K562 (cell line): Measurements from ENCODE around the gene RASSF10.

Source experiments
- ESRRA ChIP-seq: fragments of 450-650 bp; IDR thresholded peaks from 2 replicates; pipeline ENCODE4 v1.6.1; 2014; ENCODE audit warnings: low read depth, mild to moderate bottlenecking, moderate library complexity, borderline replicate concordance
- KLF16 ChIP-seq: IDR thresholded peaks from 2 replicates; pipeline ENCODE4 v1.6.1; 2016; ENCODE audit warnings: antibody characterized with exemption
- MYC ChIP-seq, 2 experiments: fragments of 250-450 bp in 1 of 2; sonication (Bioruptor Pico) in 1 of 2; IDR thresholded peaks; 2 replicates each; pipeline versions ENCODE4 v1.5.1 to v1.6.1; 2012 to 2021; ENCODE audit warnings: low read depth in 2 of 2, borderline replicate concordance in 1 of 2, improper control_type of control experiment in 1 of 2, low read length in 1 of 2, mild to moderate bottlenecking in 1 of 2, moderate library complexity in 1 of 2
- TF ChIP-seq, protein P1 (sequence below), 3 experiments: IDR thresholded peaks in 2 of 3; conservative IDR thresholded peaks in 1 of 3; 2 replicates each; pipeline ENCODE4 v1.5.1; 2011 to 2012; ENCODE audit warnings: low read length in 3 of 3, mild to moderate bottlenecking in 3 of 3, control low read depth in 2 of 3, improper control_type of control experiment in 1 of 3, inconsistent platforms in 1 of 3, low read depth in 1 of 3, mixed read lengths in 1 of 3, moderate library complexity in 1 of 3; ENCODE audit not compliant: insufficient read depth in 2 of 3

DNA sequence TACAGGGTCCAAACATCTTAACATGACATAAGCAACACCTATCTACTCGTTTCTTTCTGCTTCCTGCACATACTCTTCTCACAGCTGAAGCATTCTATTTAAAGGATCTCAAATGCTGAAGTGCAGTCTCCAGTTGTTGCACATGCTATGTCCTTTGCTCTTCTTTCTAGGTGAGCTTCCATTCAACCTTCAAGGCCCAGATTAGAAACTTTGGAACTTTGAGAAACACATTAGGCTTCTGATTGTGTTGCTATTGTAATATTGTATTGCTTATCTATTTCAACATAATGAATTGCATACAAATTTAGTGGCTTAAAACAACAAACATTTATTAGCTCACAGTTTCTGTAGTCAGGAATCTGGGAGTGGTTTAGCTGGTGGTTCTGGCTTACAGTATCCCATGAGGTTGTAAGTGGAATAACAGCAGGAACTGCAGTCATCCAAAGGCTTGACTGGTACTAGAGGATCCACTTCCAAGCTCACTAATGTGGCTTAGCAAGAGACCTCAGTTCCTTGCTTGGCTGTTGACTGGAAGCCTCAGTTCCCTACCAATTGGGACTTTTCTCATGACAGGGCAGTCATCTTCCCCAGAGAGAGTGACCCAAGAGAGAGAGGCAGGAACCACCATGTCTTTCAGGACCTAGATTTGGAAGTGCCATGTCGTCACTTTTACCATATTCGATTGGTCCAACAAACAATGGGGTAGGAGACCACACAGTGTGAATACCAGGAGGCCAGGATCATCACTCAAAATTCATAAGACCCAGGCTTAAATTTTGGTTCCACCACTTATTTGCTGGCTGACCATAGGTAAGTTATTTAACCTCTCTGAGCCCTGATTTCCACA, 27.2 kb upstream of the RASSF10 start:
- TF ChIP-seq, protein P1, sequence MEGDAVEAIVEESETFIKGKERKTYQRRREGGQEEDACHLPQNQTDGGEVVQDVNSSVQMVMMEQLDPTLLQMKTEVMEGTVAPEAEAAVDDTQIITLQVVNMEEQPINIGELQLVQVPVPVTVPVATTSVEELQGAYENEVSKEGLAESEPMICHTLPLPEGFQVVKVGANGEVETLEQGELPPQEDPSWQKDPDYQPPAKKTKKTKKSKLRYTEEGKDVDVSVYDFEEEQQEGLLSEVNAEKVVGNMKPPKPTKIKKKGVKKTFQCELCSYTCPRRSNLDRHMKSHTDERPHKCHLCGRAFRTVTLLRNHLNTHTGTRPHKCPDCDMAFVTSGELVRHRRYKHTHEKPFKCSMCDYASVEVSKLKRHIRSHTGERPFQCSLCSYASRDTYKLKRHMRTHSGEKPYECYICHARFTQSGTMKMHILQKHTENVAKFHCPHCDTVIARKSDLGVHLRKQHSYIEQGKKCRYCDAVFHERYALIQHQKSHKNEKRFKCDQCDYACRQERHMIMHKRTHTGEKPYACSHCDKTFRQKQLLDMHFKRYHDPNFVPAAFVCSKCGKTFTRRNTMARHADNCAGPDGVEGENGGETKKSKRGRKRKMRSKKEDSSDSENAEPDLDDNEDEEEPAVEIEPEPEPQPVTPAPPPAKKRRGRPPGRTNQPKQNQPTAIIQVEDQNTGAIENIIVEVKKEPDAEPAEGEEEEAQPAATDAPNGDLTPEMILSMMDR (IDR thresholded peaks at IDR 0.05 in 2 of 3, conservative IDR thresholded peaks at IDR 0.05 in 1 of 3; ENCODE audit: insufficient read depth in 2 of 3, low read depth in 1 of 3, low read length in 3 of 3): no peak
- TF ChIP-seq KLF16 (no peak), MYC (IDR thresholded peaks at IDR 0.05; ENCODE audit: low read depth, low read length) (no peak), MYC (CRISPR knock-in tag; IDR thresholded peaks at IDR 0.05; ENCODE audit: borderline replicate concordance, low read depth) (no peak), ESRRA (no peak)
